ENCODE data around the gene DCT. TPM values are rescaled to one million over a fixed set of nuclear protein-coding genes. Genes with fewer than 3 reads are reported as not detected.

Gene DCT
- total and polyA plus RNA-seq, 2 of the 8 experiments (the other 6 are each of a cell fraction or from before 2014, with no cell fraction given), result 0.02 TPM; not detected in 1

- 91% methylated on average over 1 of the region's 1 CpG; no CpG with 5 or more reads in 1 of the 2 experiments for WGBS, 2 experiments (ENCODE audit: extremely low coverage in 1 of 2, insufficient coverage in 1 of 2, insufficient read length in 1 of 2, insufficient replicate concordance in 2 of 2, low coverage in 1 of 2, low lambda C conversion rate in 2 of 2, missing lambda C conversion rate in 1 of 2)
- Histone ChIP-seq H3K23me2 (ENCODE audit: low read depth, low read length) (no peaks in the 10 kb centered on the region), H2BK20ac (ENCODE audit: low read length) (no peak overlapping the region), H4K20me1 (replicated peaks in 1 of 2; ENCODE audit: control insufficient read depth in 1 of 2, insufficient read depth in 2 of 2, low read length in 2 of 2) (no peaks in the 10 kb centered on the region), H3K36me3 (ENCODE audit: control insufficient read depth in 2 of 4, insufficient read depth in 4 of 4, low read length in 3 of 4) (no peaks in the 10 kb centered on the region), H3K4me3 (ENCODE audit: extremely low read depth in 1 of 4, insufficient read depth in 2 of 4, low read depth in 3 of 4, low read length in 4 of 4) (no peak overlapping the region), H2BK5ac (ENCODE audit: low read depth, low read length) (no peak overlapping the region), H4K5ac (ENCODE audit: insufficient read length, low read depth, low read length) (no peak overlapping the region), H4K91ac (replicated peaks; ENCODE audit: insufficient read length, low read length) (no peak overlapping the region), H3K4me2 (ENCODE audit: insufficient read depth in 1 of 2, low read depth in 2 of 2, low read length in 2 of 2) (no peak overlapping the region), H3K4me1 (replicated peaks in 1 of 4; ENCODE audit: control insufficient read depth in 3 of 4, insufficient read depth in 4 of 4, low read length in 3 of 4) (no peaks in the 10 kb centered on the region), H3K56ac (replicated peaks; ENCODE audit: insufficient read length, low read depth, low read length) (no peak overlapping the region), H2BK12ac (ENCODE audit: low read depth, low read length) (no peak overlapping the region), H3K18ac (ENCODE audit: extremely low read depth, low read length) (no peak overlapping the region), H3K79me1 (ENCODE audit: low read depth, low read length) (no peaks in the 10 kb centered on the region), H2AFZ (ENCODE audit: low read length) (no peak overlapping the region), H2BK120ac (replicated peaks; ENCODE audit: low read depth, low read length) (no peak overlapping the region), H4K8ac (ENCODE audit: extremely low read depth, insufficient read depth, low read length) (no peak overlapping the region), H3K9me3 (ENCODE audit: insufficient read depth in 2 of 2, low read depth in 1 of 2, low read length in 1 of 2) (no peaks in the 10 kb centered on the region), H2BK15ac (ENCODE audit: low read length) (no peak overlapping the region), H3K27ac (ENCODE audit: low read depth, low read length) (no peak overlapping the region), H3K23ac (ENCODE audit: insufficient read length) (no peak overlapping the region), H3K14ac (ENCODE audit: insufficient read length) (no peak overlapping the region), H3K9ac (replicated peaks in 1 of 4; ENCODE audit: extremely low read depth in 1 of 4, low read depth in 3 of 4, low read length in 3 of 4) (no peak overlapping the region), H2AK5ac (ENCODE audit: low read depth, low read length) (no peak overlapping the region), H3K4ac (replicated peaks; ENCODE audit: insufficient read length, low read depth, low read length) (no peak overlapping the region), H3K79me2 (ENCODE audit: control insufficient read depth in 1 of 2, insufficient read depth in 2 of 2, low read length in 2 of 2) (no peaks in the 10 kb centered on the region), H3K27me3 (replicated peaks in 1 of 4; ENCODE audit: control insufficient read depth in 3 of 4, extremely low read depth in 1 of 4, insufficient read depth in 3 of 4, low read length in 3 of 4) (no peaks in the 10 kb centered on the region)
- no peak for TF ChIP-seq CTCF (IDR thresholded peaks at IDR 0.05; ENCODE audit: control extremely low read depth in 1 of 3, insufficient read depth in 1 of 3, low read depth in 1 of 3, low read length in 3 of 3)
- TF ChIP-seq NANOG (IDR thresholded peaks at IDR 0.05; ENCODE audit: insufficient read depth, low read depth, low read length, poor library complexity, severe bottlenecking), result no peak
- no peak for TF ChIP-seq SP4 (IDR thresholded peaks at IDR 0.05; ENCODE audit: low read length)
- TF ChIP-seq CHD1 (IDR thresholded peaks at IDR 0.05; ENCODE audit: low read depth, low read length), result no peak
- TF ChIP-seq TAF1 (IDR thresholded peaks at IDR 0.05; ENCODE audit: low read depth, low read length), result no peak
- TF ChIP-seq MAFK (IDR thresholded peaks at IDR 0.05; ENCODE audit: low read depth, low read length), result no peak
- TF ChIP-seq SUZ12 (IDR thresholded peaks at IDR 0.05; ENCODE audit: low read length), result no peak
- TF ChIP-seq RAD21 (IDR thresholded peaks at IDR 0.05 in 1 of 2, conservative IDR thresholded peaks at IDR 0.05 in 1 of 2; ENCODE audit: low read depth in 2 of 2, low read length in 2 of 2), result no peak
- no peak for TF ChIP-seq CBX8 (IDR thresholded peaks at IDR 0.05; ENCODE audit: borderline replicate concordance, low read depth, low read length)
- TF ChIP-seq SIRT6 (IDR thresholded peaks at IDR 0.05; ENCODE audit: low read length), result no peak
- FAIRE-seq (no peak), DNase-seq (ENCODE audit: low read depth in 1 of 2, low spot score in 2 of 2) (no peak)
- POLR2A ChIA-PET (ENCODE audit: partially characterized antibody), result no interaction called here
- CTCF ChIA-PET (ENCODE audit: partially characterized antibody), result interaction anchor here (0.6 to 1.2 kb wide), 2 partner anchors 146 to 158 kb away, joined by 3 to 4 read pairs; no protein-coding TSS in a partner anchor
These were observed 20.4 kb downstream of the DCT start for GRCh38 chr13:94459116-94459515.

All from H1 (cell line).